Activated T-cell treated with anti-CD3 and anti-CD28 coated beads, Interleukin-2, amount 50 U/mL, for 4 hours (primary cell): ENCODE data around the gene PEAK3. TPM values are rescaled to one million over a fixed set of nuclear protein-coding genes. Genes with fewer than 3 reads are reported as not detected.
A peak's percentile ranks its signal among the peaks of the same experiment; 100 is the strongest.

Experiments
- ATAC-seq, 2 donors: fragments of 200-7000 bp; cut with Tn5 transposase; one replicate each; pipeline ENCODE4 v1.10.0; 2021
- DNase-seq: peaks from one replicate; pipeline ENCODE4 v3.0.0-alpha.2; 2020
- H3K27me3 Mint-ChIP-seq: one replicate; pipeline ENCODE4 v1.8.0; 2021; ENCODE audit warnings: low read depth, mixed read lengths
- H3K36me3 Mint-ChIP-seq: one replicate; pipeline ENCODE4 v1.8.0; 2022; ENCODE audit warnings: mixed read lengths; ENCODE audit not compliant: insufficient read depth
- H3K4me1 Mint-ChIP-seq: one replicate; pipeline ENCODE4 v1.8.0; 2021; ENCODE audit warnings: low read depth, mixed read lengths
- H3K4me3 Mint-ChIP-seq: one replicate; pipeline ENCODE4 v1.8.0; 2021; ENCODE audit warnings: mild to moderate bottlenecking, moderate library complexity, mixed read lengths
- H3K9me3 Mint-ChIP-seq: one replicate; pipeline ENCODE4 v1.8.0; 2021; ENCODE audit warnings: mixed read lengths
- total RNA-seq, 3 donors: library from RNA; stranded (reverse); gene quantifications; one replicate each; pipeline ENCODE4 v1.2.1, GENCODE V29; 2021

Gene PEAK3
- total RNA-seq, 3 donors from 2014 or later = 0.11 TPM; not detected in 2

- Mint-ChIP-seq H3K9me3 (no peaks in the 10 kb centered on the region), H3K36me3 (peaks cover 16% of the 10 kb centered on the region), H3K4me1 (peaks cover 31% of the 10 kb centered on the region), H3K27me3 (no peaks in the 10 kb centered on the region), H3K4me3 (peak overlapping the region; percentile 75)
- DNase-seq = no peak
- ATAC-seq = no peak
These were observed 7.7 kb downstream of the PEAK3 start for GRCh38 chr19:2274185-2274711.

GRCh38 chr19:2273356-2274184 is 8.4 kb downstream of the PEAK3 start:
- H3K9me3 Mint-ChIP-seq = no peaks in the 10 kb centered on the region
- H3K4me3 Mint-ChIP-seq = peak overlapping the region; percentile 75
- ATAC-seq (peak; percentile 21 to 39), DNase-seq (peak; percentile 68)
- H3K4me1 Mint-ChIP-seq = peaks cover 31% of the 10 kb centered on the region
- peaks cover 16% of the 10 kb centered on the region for H3K36me3 Mint-ChIP-seq
- no peaks in the 10 kb centered on the region for H3K27me3 Mint-ChIP-seq

- Mint-ChIP-seq H3K36me3 (peaks cover 16% of the 10 kb centered on the region), H3K4me3 (peak overlapping the region; percentile 92), H3K9me3 (no peaks in the 10 kb centered on the region), H3K4me1 (peaks cover 33% of the 10 kb centered on the region), H3K27me3 (no peaks in the 10 kb centered on the region)
- no peak for ATAC-seq
- DNase-seq = no peak
These were observed 10.5 kb downstream of the PEAK3 start for GRCh38 chr19:2271234-2272103.

- Mint-ChIP-seq H3K4me3 (peak overlapping the region; percentile 92), H3K9me3 (no peaks in the 10 kb centered on the region), H3K27me3 (no peaks in the 10 kb centered on the region), H3K36me3 (peaks cover 16% of the 10 kb centered on the region), H3K4me1 (peaks cover 37% of the 10 kb centered on the region)
- peak; percentile 26 to 39 for ATAC-seq
- peak; percentile 71 for DNase-seq
These were observed 11.3 kb downstream of the PEAK3 start for GRCh38 chr19:2270423-2271233.

- no peak for ATAC-seq
- H3K9me3 Mint-ChIP-seq = no peaks in the 10 kb centered on the region
- DNase-seq = no peak
- peaks cover 16% of the 10 kb centered on the region for H3K36me3 Mint-ChIP-seq
- no peaks in the 10 kb centered on the region for H3K27me3 Mint-ChIP-seq
- H3K4me3 Mint-ChIP-seq = peak overlapping the region; percentile 92
- peaks cover 36% of the 10 kb centered on the region for H3K4me1 Mint-ChIP-seq
These were observed 11.9 kb downstream of the PEAK3 start for GRCh38 chr19:2270157-2270422.

- ATAC-seq = peak; percentile 80 to 81
- Mint-ChIP-seq H3K4me3 (peak overlapping the region; percentile 92), H3K27me3 (no peaks in the 10 kb centered on the region), H3K36me3 (peaks cover 16% of the 10 kb centered on the region), H3K4me1 (peaks cover 33% of the 10 kb centered on the region), H3K9me3 (no peaks in the 10 kb centered on the region)
- DNase-seq = peak; percentile 99
These were observed 12.5 kb downstream of the PEAK3 start for GRCh38 chr19:2269244-2270156.

GRCh38 chr19:2268861-2269243 is 13.1 kb downstream of the PEAK3 start:
- DNase-seq (no peak), ATAC-seq (no peak)
- Mint-ChIP-seq H3K4me3 (peak overlapping the region; percentile 92), H3K36me3 (peaks cover 11% of the 10 kb centered on the region), H3K4me1 (peaks cover 27% of the 10 kb centered on the region), H3K27me3 (no peaks in the 10 kb centered on the region), H3K9me3 (no peaks in the 10 kb centered on the region)

GRCh38 chr19:2268480-2268830 is 13.5 kb downstream of the PEAK3 start:
- H3K9me3 Mint-ChIP-seq = no peaks in the 10 kb centered on the region
- H3K4me3 Mint-ChIP-seq = peak overlapping the region; percentile 92
- peaks cover 9% of the 10 kb centered on the region for H3K36me3 Mint-ChIP-seq
- DNase-seq (no peak), ATAC-seq (no peak)
- peaks cover 23% of the 10 kb centered on the region for H3K4me1 Mint-ChIP-seq
- H3K27me3 Mint-ChIP-seq = no peaks in the 10 kb centered on the region

GRCh38 chr19:2266183-2266993 is 15.6 kb downstream of the PEAK3 start:
- peaks cover 11% of the 10 kb centered on the region for H3K4me1 Mint-ChIP-seq
- H3K36me3 Mint-ChIP-seq = peaks cover 2% of the 10 kb centered on the region
- DNase-seq (no peak), ATAC-seq (no peak)
- H3K27me3 Mint-ChIP-seq = no peaks in the 10 kb centered on the region
- peak overlapping the region; percentile 19 for H3K4me3 Mint-ChIP-seq
- H3K9me3 Mint-ChIP-seq = no peaks in the 10 kb centered on the region

GRCh38 chr19:2261438-2262172 is 20.4 kb downstream of the PEAK3 start:
- Mint-ChIP-seq H3K36me3 (no peaks in the 10 kb centered on the region), H3K4me1 (peaks cover 36% of the 10 kb centered on the region), H3K4me3 (no peak overlapping the region), H3K9me3 (no peaks in the 10 kb centered on the region), H3K27me3 (no peaks in the 10 kb centered on the region)
- DNase-seq (peak; percentile 56), ATAC-seq (no peak)

- H3K36me3 Mint-ChIP-seq = no peaks in the 10 kb centered on the region
- H3K9me3 Mint-ChIP-seq = no peaks in the 10 kb centered on the region
- no peak for DNase-seq
- H3K4me3 Mint-ChIP-seq = peak overlapping the region; percentile 54
- H3K27me3 Mint-ChIP-seq = no peaks in the 10 kb centered on the region
- peaks cover 31% of the 10 kb centered on the region for H3K4me1 Mint-ChIP-seq
- ATAC-seq = no peak
These were observed 21.6 kb downstream of the PEAK3 start for GRCh38 chr19:2260341-2260805.

- Mint-ChIP-seq H3K27me3 (no peaks in the 10 kb centered on the region), H3K4me3 (no peak overlapping the region), H3K36me3 (no peaks in the 10 kb centered on the region), H3K4me1 (peaks cover 31% of the 10 kb centered on the region), H3K9me3 (no peaks in the 10 kb centered on the region)
- DNase-seq (no peak), ATAC-seq (no peak)
These were observed 22.6 kb downstream of the PEAK3 start for GRCh38 chr19:2259336-2259735.
